ENCODE data around the gene RNF144B. TPM values are rescaled to one million over a fixed set of nuclear protein-coding genes. Genes with fewer than 3 reads are reported as not detected.
"Not testable (repeated sequence)": the region's sequence is repeated elsewhere in the genome, so short reads cannot be mapped to it uniquely, and the experiment has no call there.

The RNF144B gene
- total and polyA plus RNA-seq, 2 experiments from 2014 or later = 0.48 to 1.1 TPM

DNA sequence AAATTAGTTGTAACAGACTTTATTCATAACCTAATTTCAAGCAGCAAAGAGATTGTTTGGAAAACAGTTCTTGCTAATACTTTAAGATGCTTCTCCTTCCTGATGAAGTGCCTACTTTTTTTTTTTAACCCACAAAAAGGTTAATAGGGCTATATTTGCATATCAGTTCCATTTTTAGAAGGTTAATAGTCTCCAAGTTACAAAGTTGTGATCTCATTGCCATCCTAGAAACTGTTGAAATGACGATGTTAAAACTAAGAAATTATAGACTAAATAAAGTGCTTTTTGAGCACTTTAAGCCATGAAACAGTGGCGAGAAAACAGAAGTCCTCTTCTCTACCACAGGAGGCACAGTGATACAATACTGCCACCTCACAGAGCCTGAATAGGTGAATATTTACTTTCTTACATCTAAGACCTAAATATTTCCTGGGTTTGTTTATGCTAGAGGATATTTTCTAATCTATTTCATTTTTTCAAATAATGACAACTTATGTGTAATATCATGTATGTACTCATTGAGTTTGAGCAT, 5.3 kb downstream of the RNF144B start:
- H3K4me1 ChIP-seq (ENCODE audit: low read depth) = no peaks in the 10 kb centered on the region
- TF ChIP-seq, protein P1, sequence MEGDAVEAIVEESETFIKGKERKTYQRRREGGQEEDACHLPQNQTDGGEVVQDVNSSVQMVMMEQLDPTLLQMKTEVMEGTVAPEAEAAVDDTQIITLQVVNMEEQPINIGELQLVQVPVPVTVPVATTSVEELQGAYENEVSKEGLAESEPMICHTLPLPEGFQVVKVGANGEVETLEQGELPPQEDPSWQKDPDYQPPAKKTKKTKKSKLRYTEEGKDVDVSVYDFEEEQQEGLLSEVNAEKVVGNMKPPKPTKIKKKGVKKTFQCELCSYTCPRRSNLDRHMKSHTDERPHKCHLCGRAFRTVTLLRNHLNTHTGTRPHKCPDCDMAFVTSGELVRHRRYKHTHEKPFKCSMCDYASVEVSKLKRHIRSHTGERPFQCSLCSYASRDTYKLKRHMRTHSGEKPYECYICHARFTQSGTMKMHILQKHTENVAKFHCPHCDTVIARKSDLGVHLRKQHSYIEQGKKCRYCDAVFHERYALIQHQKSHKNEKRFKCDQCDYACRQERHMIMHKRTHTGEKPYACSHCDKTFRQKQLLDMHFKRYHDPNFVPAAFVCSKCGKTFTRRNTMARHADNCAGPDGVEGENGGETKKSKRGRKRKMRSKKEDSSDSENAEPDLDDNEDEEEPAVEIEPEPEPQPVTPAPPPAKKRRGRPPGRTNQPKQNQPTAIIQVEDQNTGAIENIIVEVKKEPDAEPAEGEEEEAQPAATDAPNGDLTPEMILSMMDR (IDR thresholded peaks at IDR 0.05; ENCODE audit: low read depth, low read length) = no peak
- DNase-seq (ENCODE audit: low read depth in 1 of 2, low spot score in 1 of 2) = no peak

DNA sequence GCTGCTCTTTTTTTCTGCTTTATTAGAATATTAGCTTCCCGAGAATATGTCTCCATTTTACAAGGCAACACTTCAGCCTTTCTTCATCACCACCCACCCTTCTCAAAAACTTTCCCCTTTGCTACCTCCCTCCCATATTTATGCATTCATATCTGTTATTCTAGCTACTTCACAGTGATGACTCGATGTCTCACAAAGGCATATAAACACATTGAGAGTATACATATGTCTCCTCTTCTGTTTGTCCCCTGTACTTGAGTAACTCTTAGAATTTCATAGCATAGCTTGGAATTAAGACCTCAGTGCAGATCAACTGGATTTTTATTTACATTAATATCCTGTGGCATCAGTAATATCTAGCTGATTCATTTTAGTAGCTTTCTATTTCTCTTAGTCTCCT, 6.5 kb downstream of the RNF144B start:
- Histone ChIP-seq H3K4me3 (no peak overlapping the region), H3K4me1 (ENCODE audit: low read depth) (no peaks in the 10 kb centered on the region), H3K27ac (no peak overlapping the region), H3K27me3 (peaks cover 14% of the 10 kb centered on the region), H3K9me3 (ENCODE audit: low read depth) (no peaks in the 10 kb centered on the region), H3K36me3 (no peaks in the 10 kb centered on the region)
- TF ChIP-seq, protein P1 (IDR thresholded peaks at IDR 0.05; ENCODE audit: low read depth, low read length) = no peak
- DNase-seq (ENCODE audit: low read depth in 1 of 2, low spot score in 1 of 2) = no peak

More for the DNA sequence above, 5.3 kb downstream of the RNF144B start:
- H3K27ac ChIP-seq = no peak overlapping the region
- no peaks in the 10 kb centered on the region for H3K9me3 ChIP-seq (ENCODE audit: low read depth)
- H3K4me3 ChIP-seq = no peak overlapping the region
- H3K36me3 ChIP-seq = no peaks in the 10 kb centered on the region
- H3K27me3 ChIP-seq = peaks cover 21% of the 10 kb centered on the region

DNA sequence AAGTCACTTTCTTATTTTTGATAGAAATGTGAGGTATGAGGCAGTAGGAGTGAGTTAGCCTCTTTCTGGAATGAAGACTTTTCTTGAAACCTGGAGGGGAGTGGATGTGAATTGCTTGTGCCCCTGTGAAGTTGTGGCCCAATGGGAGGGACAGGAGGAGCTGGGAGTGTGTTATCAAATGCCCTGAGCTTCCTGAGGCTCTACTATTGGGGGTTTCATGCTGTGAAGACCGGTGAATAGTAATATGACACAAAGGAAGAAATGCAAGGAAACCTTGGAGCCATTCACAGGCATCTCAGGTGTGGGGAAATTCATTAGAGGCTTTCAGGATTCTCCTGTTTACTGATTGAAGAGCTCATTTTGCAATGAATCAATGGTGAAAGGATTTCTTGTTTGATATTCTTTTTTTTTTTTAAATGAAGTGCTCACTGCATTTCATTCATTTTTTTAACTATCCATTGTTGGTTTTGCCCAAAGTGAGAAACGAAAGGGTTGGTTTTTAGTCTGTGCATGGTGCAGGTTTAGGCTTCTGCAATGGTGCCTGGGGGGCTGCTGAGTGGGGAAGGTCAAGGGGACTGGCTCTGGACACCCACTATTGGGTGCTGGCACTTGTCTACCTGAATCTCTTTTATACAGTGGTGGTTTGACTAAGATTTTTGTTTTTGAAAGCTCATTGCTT, 8.2 kb downstream of the RNF144B start:
- Histone ChIP-seq H3K4me1 (ENCODE audit: low read depth) (no peaks in the 10 kb centered on the region), H3K36me3 (no peaks in the 10 kb centered on the region), H3K27ac (no peak overlapping the region), H3K4me3 (no peak overlapping the region), H3K27me3 (no peaks in the 10 kb centered on the region), H3K9me3 (ENCODE audit: low read depth) (no peaks in the 10 kb centered on the region)
- DNase-seq (ENCODE audit: low read depth in 1 of 2, low spot score in 1 of 2) = no peak
- TF ChIP-seq, protein P1 (IDR thresholded peaks at IDR 0.05; ENCODE audit: low read depth, low read length) = no peak

DNA sequence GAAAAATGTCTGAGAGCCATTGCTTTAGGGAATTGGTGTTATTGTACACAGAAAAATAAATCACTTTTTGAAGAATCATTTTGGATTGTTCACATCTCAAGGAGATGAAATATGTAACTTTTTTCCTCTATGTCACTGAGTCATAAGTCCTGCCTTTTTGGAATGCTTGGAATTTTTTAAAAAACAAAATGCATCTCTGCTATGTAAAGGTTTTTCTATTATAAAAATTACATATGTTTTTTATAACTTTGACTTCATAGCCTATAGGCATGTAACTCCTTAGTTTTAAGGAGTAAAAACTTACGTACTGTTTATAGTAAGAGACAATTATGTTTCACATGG, 8.7 kb downstream of the RNF144B start:
- Histone ChIP-seq H3K9me3 (ENCODE audit: low read depth) (no peaks in the 10 kb centered on the region), H3K36me3 (no peaks in the 10 kb centered on the region), H3K27me3 (no peaks in the 10 kb centered on the region), H3K4me1 (ENCODE audit: low read depth) (no peaks in the 10 kb centered on the region), H3K4me3 (no peak overlapping the region), H3K27ac (no peak overlapping the region)
- DNase-seq (ENCODE audit: low read depth in 1 of 2, low spot score in 1 of 2) = no peak
- TF ChIP-seq, protein P1 (IDR thresholded peaks at IDR 0.05; ENCODE audit: low read depth, low read length) = no peak

DNA sequence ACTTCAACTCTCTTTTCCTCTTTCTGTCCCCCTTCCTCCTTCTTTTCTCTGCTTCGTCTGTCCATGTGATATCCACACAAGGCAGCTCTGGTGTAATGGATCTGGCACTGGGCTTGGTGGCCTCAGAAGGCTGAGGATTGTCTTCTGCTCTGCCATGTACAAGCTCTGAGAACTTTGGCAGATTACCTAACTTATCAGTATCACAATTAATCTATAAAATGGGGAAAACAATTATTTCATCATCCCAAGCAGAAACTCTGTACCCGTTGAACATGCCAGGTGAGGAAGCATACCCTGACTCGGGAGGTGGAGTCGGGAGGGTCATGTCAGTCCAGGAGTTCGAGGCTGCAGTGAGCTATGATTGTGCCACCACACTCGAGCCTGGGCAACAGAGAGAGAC, 10.6 kb downstream of the RNF144B start:
- H3K4me1 ChIP-seq (ENCODE audit: low read depth) = no peaks in the 10 kb centered on the region
- no peaks in the 10 kb centered on the region for H3K36me3 ChIP-seq
- DNase-seq (ENCODE audit: low read depth in 1 of 2, low spot score in 1 of 2) = no peak
- no peaks in the 10 kb centered on the region for H3K9me3 ChIP-seq (ENCODE audit: low read depth)
- no peak overlapping the region for H3K4me3 ChIP-seq
- TF ChIP-seq, protein P1 (IDR thresholded peaks at IDR 0.05; ENCODE audit: low read depth, low read length) = no peak
- no peak overlapping the region for H3K27ac ChIP-seq
- H3K27me3 ChIP-seq = no peaks in the 10 kb centered on the region

DNA sequence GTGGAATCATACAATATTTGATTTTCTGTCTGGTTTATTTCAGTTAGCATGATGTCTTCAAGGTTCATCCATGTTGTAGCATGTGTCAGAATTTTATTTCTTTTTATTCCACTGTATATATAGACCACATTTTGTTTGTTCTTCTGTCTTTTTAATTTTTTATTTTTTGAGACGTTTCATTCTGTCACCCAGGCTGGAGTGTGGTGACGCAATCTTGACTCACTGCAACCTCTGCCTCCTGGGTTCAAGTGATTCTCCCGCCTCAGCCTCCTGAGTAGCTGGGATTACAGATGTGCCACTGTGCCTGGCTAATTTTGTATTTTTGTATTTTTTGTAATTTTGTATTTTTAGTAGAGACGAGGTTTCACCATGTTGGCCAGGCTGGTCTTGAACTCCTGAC, 11.1 kb downstream of the RNF144B start:
- not testable (repeated sequence) for H3K36me3 ChIP-seq; H3K4me3 ChIP-seq; DNase-seq (ENCODE audit: low read depth in 1 of 2, low spot score in 1 of 2); H3K4me1 ChIP-seq (ENCODE audit: low read depth); H3K27ac ChIP-seq; H3K27me3 ChIP-seq; H3K9me3 ChIP-seq (ENCODE audit: low read depth)

All from cardiac muscle cell (in vitro differentiated cells and primary cell).